HCT116 (cell line): ENCODE data around the gene AKR7A2. TPM values are rescaled to one million over a fixed set of nuclear protein-coding genes. Genes with fewer than 3 reads are reported as not detected.

Experiments
- ATAC-seq: fragments of 200-7000 bp; cut with Tn5 transposase; 2 replicates; pipeline ENCODE4 v1.9.1; 2020; ENCODE audit warnings: mild to moderate bottlenecking, moderate library complexity
- BruUV-seq: library from RNA; stranded (reverse); fragments of 400-500 nt; replicated peaks from 2 replicates; lab custom pipeline; 2021; lab: Mats Ljungman, UMichigan
- CTCF ChIA-PET: fragments of 300-600 bp; sonication (Branson Sonifier 250); formaldehyde crosslinking; loops from one replicate; lab custom pipeline; 2021; ENCODE audit warnings: antibody characterized with exemption; lab: Charles Lee
- POLR2A ChIA-PET: fragments of 300-600, 350-600 bp; sonication (Branson Sonifier 250); formaldehyde crosslinking; loops from one replicate; lab custom pipeline; 2021; ENCODE audit warnings: antibody characterized with exemption; lab: Charles Lee
- RAD21 ChIA-PET, 2 experiments: fragments of 300-600 bp; sonication (Branson Sonifier 250); formaldehyde crosslinking; loops; one replicate each; lab custom pipeline; 2023; ENCODE audit warnings: low total read pairs in 2 of 2; ENCODE audit not compliant: uncharacterized antibody in 2 of 2, unreplicated experiment in 2 of 2, low non-redundant PET in 1 of 2; lab: Charles Lee
- DNase-seq: peaks from one replicate; pipeline ENCODE4 v3.0.0-alpha.2; 2010; ENCODE audit warnings: low read depth, low spot score
- H2AFZ ChIP-seq: fragments of 200-600 bp; shearing (Covaris generic), sonication (generic); 2 replicates; pipeline ENCODE4 v1.6.1; 2017; ENCODE audit warnings: low read depth, mixed run types, mixed read lengths, antibody characterized with exemption, low read length; ENCODE audit not compliant: poor library complexity, severe bottlenecking
- H3K27ac ChIP-seq: 2 replicates; pipeline ENCODE4 v1.5.1; 2012; ENCODE audit warnings: low read depth, low read length
- H3K27me3 ChIP-seq: fragments of 200-600 bp; sonication (generic); 2 replicates; pipeline ENCODE4 v1.6.1; 2016; ENCODE audit warnings: mixed run types, low read length, mixed read lengths; ENCODE audit not compliant: insufficient read depth
- H3K36me3 ChIP-seq, 2 experiments: fragments of 200-500 bp in 1 of 2; fragments of 200-600 bp in 1 of 2; sonication (Bioruptor generic) in 1 of 2; sonication (generic) in 1 of 2; 2 replicates each; pipeline versions ENCODE4 v1.5.1 to v1.6.1; 2014 to 2016; ENCODE audit warnings: low read length in 2 of 2, inconsistent platforms in 1 of 2, mixed read lengths in 1 of 2, mixed run types in 1 of 2; ENCODE audit not compliant: insufficient read depth in 2 of 2, control insufficient read depth in 1 of 2
- H3K4me1 ChIP-seq, 2 experiments: fragments of 200-600 bp in 1 of 2; sonication (generic) in 1 of 2; 2 replicates each; pipeline versions ENCODE4 v1.5.1 to v1.6.1; 2012 to 2017; ENCODE audit warnings: low read length in 2 of 2, inconsistent platforms in 1 of 2, mild to moderate bottlenecking in 1 of 2, mixed read lengths in 1 of 2, mixed run types in 1 of 2, moderate library complexity in 1 of 2; ENCODE audit not compliant: insufficient read depth in 2 of 2, control insufficient read depth in 1 of 2
- H3K4me2 ChIP-seq: fragments of 200-600 bp; sonication (generic); 2 replicates; pipeline ENCODE4 v1.6.1; 2017; ENCODE audit warnings: mixed run types, low read length, mixed read lengths
- H3K4me3 ChIP-seq, 2 experiments: fragments of 200-600 bp in 1 of 2; sonication (generic) in 1 of 2; replicated peaks in 1 of 2; 2 replicates each; pipeline ENCODE4 v1.5.1; 2011 to 2016; ENCODE audit warnings: low read length in 2 of 2, control low read depth in 1 of 2, low read depth in 1 of 2, mild to moderate bottlenecking in 1 of 2, mixed read lengths in 1 of 2, mixed run types in 1 of 2
- H3K79me2 ChIP-seq: fragments of 200-600 bp; sonication (generic); 2 replicates; pipeline ENCODE4 v1.6.1; 2017; ENCODE audit warnings: mild to moderate bottlenecking, mixed run types, low read length, moderate library complexity, mixed read lengths; ENCODE audit not compliant: insufficient read depth
- H3K9ac ChIP-seq: fragments of 200-600 bp; sonication (generic); 2 replicates; pipeline ENCODE4 v1.6.1; 2016; ENCODE audit warnings: low read length, mixed read lengths
- H3K9me2 ChIP-seq: fragments of 200-600 bp; sonication (generic), shearing (Covaris generic); 2 replicates; pipeline ENCODE4 v1.6.1; 2017; ENCODE audit warnings: mixed run types, mild to moderate bottlenecking, moderate library complexity; ENCODE audit not compliant: insufficient read depth
- H3K9me3 ChIP-seq, 2 experiments: fragments of 200-500 bp in 1 of 2; fragments of 200-600 bp in 1 of 2; sonication (Bioruptor generic) in 1 of 2; sonication (generic) in 1 of 2; 2 replicates each; pipeline ENCODE4 v1.6.1; 2014 to 2017; ENCODE audit warnings: low read length in 2 of 2, mixed read lengths in 2 of 2, inconsistent platforms in 1 of 2, low read depth in 1 of 2, mild to moderate bottlenecking in 1 of 2, mixed run types in 1 of 2, moderate library complexity in 1 of 2; ENCODE audit not compliant: control insufficient read depth in 1 of 2, insufficient read depth in 1 of 2
- H4K20me1 ChIP-seq: fragments of 200-600 bp; sonication (generic), shearing (Covaris generic); 2 replicates; pipeline ENCODE4 v1.6.1; 2017; ENCODE audit warnings: mixed run types, mild to moderate bottlenecking, moderate library complexity; ENCODE audit not compliant: insufficient read depth
- CBX3 ChIP-seq: IDR thresholded peaks from 2 replicates; pipeline ENCODE4 v1.6.1; 2012; ENCODE audit warnings: low read depth
- ELF1 ChIP-seq: IDR thresholded peaks from 2 replicates; pipeline ENCODE4 v1.6.1; 2012; ENCODE audit warnings: low read depth, borderline replicate concordance
- EZH2 ChIP-seq: fragments of 200-600 bp; sonication (generic); IDR thresholded peaks from 2 replicates; pipeline ENCODE4 v1.6.1; 2017; ENCODE audit warnings: antibody characterized with exemption, mixed run types
- POLR2A ChIP-seq: IDR thresholded peaks from 2 replicates; pipeline ENCODE4 v1.7.0; 2011; ENCODE audit warnings: borderline replicate concordance; ENCODE audit not compliant: insufficient read depth, insufficient read length; ENCODE audit errors: extremely low read depth
- POLR2AphosphoS5 ChIP-seq: IDR thresholded peaks from 2 replicates; pipeline ENCODE4 v1.6.1; 2011; ENCODE audit warnings: mild to moderate bottlenecking, low read depth, low read length, moderate library complexity
- RAD21 ChIP-seq: IDR thresholded peaks from 2 replicates; pipeline ENCODE4 v1.6.1; 2012; ENCODE audit warnings: low read depth, mild to moderate bottlenecking
- SIN3A ChIP-seq: IDR thresholded peaks from 2 replicates; pipeline ENCODE4 v1.6.1; 2012; ENCODE audit warnings: low read depth
- SP1 ChIP-seq: IDR thresholded peaks from 2 replicates; pipeline ENCODE4 v1.6.1; 2012; ENCODE audit warnings: low read depth
- SRF ChIP-seq: IDR thresholded peaks from 2 replicates; pipeline ENCODE4 v1.6.1; 2012; ENCODE audit warnings: low read depth
- YY1 ChIP-seq: IDR thresholded peaks from 2 replicates; pipeline ENCODE4 v1.6.1; 2011; ENCODE audit warnings: low read length, low read depth, moderate library complexity, mild to moderate bottlenecking; ENCODE audit not compliant: insufficient replicate concordance; ENCODE audit errors: extremely low read depth
- ZNF274 ChIP-seq: fragments of 200-500 bp; sonication (Bioruptor generic); IDR thresholded peaks from 2 replicates; pipeline ENCODE4 v1.6.1; 2014; ENCODE audit warnings: mild to moderate bottlenecking, low read depth, low read length, inconsistent platforms
- intact Hi-C: fragments of 100-400 bp; cut with micrococcal nuclease; formaldehyde crosslinking; loops from 2 replicates; pipeline ENCODE4 v1.10.0; 2022
- total RNA-seq: library from RNA; stranded (reverse); gene quantifications from one replicate; pipeline ENCODE4 v1.2.1, GENCODE V29; 2021; ENCODE audit not compliant: unreplicated experiment
- TF ChIP-seq, protein P1 (sequence below): IDR thresholded peaks from 2 replicates; pipeline ENCODE4 v1.6.1; 2011; ENCODE audit warnings: mild to moderate bottlenecking, low read length, moderate library complexity; ENCODE audit not compliant: insufficient replicate concordance; ENCODE audit errors: extremely low read depth
- TF ChIP-seq, protein P2 (sequence below): IDR thresholded peaks from 2 replicates; pipeline ENCODE4 v1.6.1; 2012

The AKR7A2 gene
- total RNA-seq, 1 experiment from 2014 or later = 90.8 TPM

DNA sequence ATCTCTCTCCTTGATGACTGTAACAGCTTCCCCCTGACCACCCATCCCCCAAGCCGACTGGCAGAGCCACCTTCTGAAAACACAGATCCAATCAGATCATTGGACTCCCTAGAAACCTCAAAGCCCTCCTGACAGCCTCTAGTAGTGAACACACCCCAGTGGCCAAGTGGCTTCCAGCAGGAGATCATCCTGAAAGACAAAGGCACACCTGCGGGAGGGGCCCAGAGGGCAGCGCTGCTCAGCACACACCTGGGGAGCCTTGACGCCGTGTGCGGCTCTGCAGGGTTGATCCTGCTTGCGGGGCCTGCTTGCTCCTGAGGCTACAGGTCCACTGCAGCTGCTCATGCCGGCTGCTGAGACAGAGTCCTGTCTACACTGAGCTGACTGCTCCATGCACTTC, 41.7 kb upstream of the AKR7A2 start:
- Histone ChIP-seq H3K4me2 (no peak overlapping the region), H3K4me1 (no peaks in the 10 kb centered on the region), H3K36me3 (peaks cover 5 to 11% of the 10 kb centered on the region in 2 experiments; a peak in 2 of 4 replicates), H3K27ac (no peak overlapping the region), H4K20me1 (no peaks in the 10 kb centered on the region), H3K79me2 (peaks cover 4% of the 10 kb centered on the region; the same call in 1 of the 2 replicates), H3K4me3 (no peak overlapping the region), H2AFZ (no peak overlapping the region), H3K27me3 (no peaks in the 10 kb centered on the region), H3K9me3 (no peaks in the 10 kb centered on the region), H3K9me2 (no peaks in the 10 kb centered on the region), H3K9ac (no peak overlapping the region)
- ChIA-PET CTCF (no interaction called here), POLR2A (no interaction called here), RAD21 (no interaction called here)
- intact Hi-C loops = no loop called here
- TF ChIP-seq SP1 (no peak), SIN3A (no peak), ZNF274 (no peak), EZH2 (no peak), RAD21 (no peak), SRF (no peak), ELF1 (no peak), POLR2A (no peak), POLR2AphosphoS5 (no peak), CBX3 (no peak), YY1 (no peak)
- TF ChIP-seq, protein P1, sequence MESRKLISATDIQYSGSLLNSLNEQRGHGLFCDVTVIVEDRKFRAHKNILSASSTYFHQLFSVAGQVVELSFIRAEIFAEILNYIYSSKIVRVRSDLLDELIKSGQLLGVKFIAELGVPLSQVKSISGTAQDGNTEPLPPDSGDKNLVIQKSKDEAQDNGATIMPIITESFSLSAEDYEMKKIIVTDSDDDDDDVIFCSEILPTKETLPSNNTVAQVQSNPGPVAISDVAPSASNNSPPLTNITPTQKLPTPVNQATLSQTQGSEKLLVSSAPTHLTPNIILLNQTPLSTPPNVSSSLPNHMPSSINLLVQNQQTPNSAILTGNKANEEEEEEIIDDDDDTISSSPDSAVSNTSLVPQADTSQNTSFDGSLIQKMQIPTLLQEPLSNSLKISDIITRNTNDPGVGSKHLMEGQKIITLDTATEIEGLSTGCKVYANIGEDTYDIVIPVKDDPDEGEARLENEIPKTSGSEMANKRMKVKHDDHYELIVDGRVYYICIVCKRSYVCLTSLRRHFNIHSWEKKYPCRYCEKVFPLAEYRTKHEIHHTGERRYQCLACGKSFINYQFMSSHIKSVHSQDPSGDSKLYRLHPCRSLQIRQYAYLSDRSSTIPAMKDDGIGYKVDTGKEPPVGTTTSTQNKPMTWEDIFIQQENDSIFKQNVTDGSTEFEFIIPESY = no peak
- TF ChIP-seq, protein P2, sequence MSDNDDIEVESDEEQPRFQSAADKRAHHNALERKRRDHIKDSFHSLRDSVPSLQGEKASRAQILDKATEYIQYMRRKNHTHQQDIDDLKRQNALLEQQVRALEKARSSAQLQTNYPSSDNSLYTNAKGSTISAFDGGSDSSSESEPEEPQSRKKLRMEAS = no peak
- BruUV-seq = no TSS peak
- ATAC-seq = no peak; the same call in 1 of the 2 replicates
- no peak for DNase-seq
